Upper lobe of left lung (tissue), 4 donors: Measurements from ENCODE around the gene ARHGEF40.

Experiments used
- CTCF ChIP-seq, 6 experiments: fragments of 450-650 bp in 4 of 6; fragments of 200-600 bp in 2 of 6; sonication (generic) in 2 of 6; IDR thresholded peaks; one replicate each; pipeline ENCODE4 v1.5.1; 2016 to 2019; ENCODE audit warnings: antibody characterized with exemption in 6 of 6
- EP300 ChIP-seq, 4 donors: sonication (generic); formaldehyde crosslinking; IDR thresholded peaks; one replicate each; pipeline ENCODE4 v1.5.1; 2017; ENCODE audit warnings: antibody characterized with exemption in 4 of 4, control low read depth in 2 of 4
- POLR2AphosphoS5 ChIP-seq, 2 donors: sonication (generic); formaldehyde crosslinking; IDR thresholded peaks; one replicate each; pipeline ENCODE4 v1.5.1; 2017; ENCODE audit warnings: antibody characterized with exemption in 2 of 2

- TF ChIP-seq CTCF (IDR thresholded peaks at IDR 0.05): no peak
- no peak for TF ChIP-seq POLR2AphosphoS5 (IDR thresholded peaks at IDR 0.05)
- TF ChIP-seq EP300 (IDR thresholded peaks at IDR 0.05): no peak
Observed at GRCh38 chr14:21072031-21072473, 1.9 kb downstream of the ARHGEF40 start.
